Stomach (tissue), 9 donors: Measurements from ENCODE around the gene KHDC4. TPM values are rescaled to one million over a fixed set of nuclear protein-coding genes. Genes with fewer than 3 reads are reported as not detected.

Experiments used
- DNase-seq, 2 donors: peaks; one replicate each; pipeline versions ENCODE4 v3.0.0 to v3.0.0-alpha.2; 2013 to 2019
- H3K27ac ChIP-seq, 5 donors: fragments of 200-600 bp in 4 of 5; sonication (generic) in 4 of 5; one replicate each; pipeline ENCODE4 v1.5.1; 2013 to 2019; ENCODE audit warnings: mild to moderate bottlenecking in 1 of 5, moderate library complexity in 1 of 5
- H3K27me3 ChIP-seq, 3 donors: fragments of 200-600 bp; sonication (generic); one replicate each; pipeline ENCODE4 v1.5.1; 2017 to 2019; ENCODE audit warnings: mixed run types in 1 of 3
- H3K36me3 ChIP-seq, 4 donors: fragments of 200-600 bp; sonication (generic); 1 replicate in 3 of 4; 2 replicates in 1 of 4; pipeline ENCODE4 v1.5.1; 2016 to 2019
- H3K4me1 ChIP-seq, 4 donors: fragments of 200-600 bp; sonication (generic); one replicate each; pipeline ENCODE4 v1.5.1; 2016 to 2019
- H3K4me3 ChIP-seq, 4 donors: fragments of 200-600 bp; sonication (generic) in 3 of 4; one replicate each; pipeline ENCODE4 v1.5.1; 2016 to 2019; ENCODE audit warnings: mild to moderate bottlenecking in 1 of 4
- H3K9me3 ChIP-seq, 4 donors: fragments of 200-600 bp; sonication (generic); one replicate each; pipeline ENCODE4 v1.5.1; 2016 to 2019
- EP300 ChIP-seq: sonication (generic); formaldehyde crosslinking; IDR thresholded peaks from one replicate; pipeline ENCODE4 v1.6.1; 2017; ENCODE audit warnings: antibody characterized with exemption
- POLR2A ChIP-seq, 4 donors: fragments of 450-650 bp; IDR thresholded peaks; one replicate each; pipeline ENCODE4 v1.6.1; 2016; ENCODE audit warnings: antibody characterized with exemption in 4 of 4, control low read depth in 2 of 4, mild to moderate bottlenecking in 1 of 4, moderate library complexity in 1 of 4
- POLR2AphosphoS5 ChIP-seq, 3 donors: sonication (generic); formaldehyde crosslinking; IDR thresholded peaks; one replicate each; pipeline ENCODE4 v1.6.1; 2016; ENCODE audit warnings: antibody characterized with exemption in 3 of 3
- WGBS, 5 donors: extraction: QIAGEN DNeasy Blood & Tissue Kit in 3 of 5; methylation state at CpG; one replicate each; pipeline versions ENCODE4 v1.1.5 to v1.1.7; 2013 to 2018; 5-methylcytosine and 5-hydroxymethylcytosine counted together
- intact Hi-C: fragments of 100-400 bp; cut with DNase I; formaldehyde crosslinking; loops from one replicate; pipeline ENCODE4 v1.15.1; 2023; ENCODE audit warnings: low total_unique reads
- polyA plus RNA-seq, 3 donors: library from polyadenylated mRNA; stranded (reverse); fragments of 200-250 nt; gene quantifications; one replicate each; pipeline ENCODE4 v1.2.3, GENCODE V29; 2013
- total RNA-seq, 5 donors: library from RNA; depleted of rRNA; stranded (reverse); fragments of >200 nt; gene quantifications; one replicate each; pipeline versions ENCODE4 v1.1.0 to v1.2.3, GENCODE V29; 2014 to 2016
- TF ChIP-seq, protein P1 (sequence below), 7 experiments: fragments of 450-650 bp in 4 of 7; fragments of 200-600 bp in 3 of 7; sonication (generic) in 3 of 7; IDR thresholded peaks; one replicate each; pipeline ENCODE4 v1.5.1; 2016 to 2019; ENCODE audit warnings: antibody characterized with exemption in 7 of 7, control low read depth in 2 of 7, mild to moderate bottlenecking in 1 of 7
- donor health status: healthy with polysubstance abuse.
- donor health status: Bipolar disorder and iron deficiency.
- donor health status: healthy.

KHDC4 gene
- total and polyA plus RNA-seq, 8 donors: 4.9 to 126 (median 57.5) TPM

DNA sequence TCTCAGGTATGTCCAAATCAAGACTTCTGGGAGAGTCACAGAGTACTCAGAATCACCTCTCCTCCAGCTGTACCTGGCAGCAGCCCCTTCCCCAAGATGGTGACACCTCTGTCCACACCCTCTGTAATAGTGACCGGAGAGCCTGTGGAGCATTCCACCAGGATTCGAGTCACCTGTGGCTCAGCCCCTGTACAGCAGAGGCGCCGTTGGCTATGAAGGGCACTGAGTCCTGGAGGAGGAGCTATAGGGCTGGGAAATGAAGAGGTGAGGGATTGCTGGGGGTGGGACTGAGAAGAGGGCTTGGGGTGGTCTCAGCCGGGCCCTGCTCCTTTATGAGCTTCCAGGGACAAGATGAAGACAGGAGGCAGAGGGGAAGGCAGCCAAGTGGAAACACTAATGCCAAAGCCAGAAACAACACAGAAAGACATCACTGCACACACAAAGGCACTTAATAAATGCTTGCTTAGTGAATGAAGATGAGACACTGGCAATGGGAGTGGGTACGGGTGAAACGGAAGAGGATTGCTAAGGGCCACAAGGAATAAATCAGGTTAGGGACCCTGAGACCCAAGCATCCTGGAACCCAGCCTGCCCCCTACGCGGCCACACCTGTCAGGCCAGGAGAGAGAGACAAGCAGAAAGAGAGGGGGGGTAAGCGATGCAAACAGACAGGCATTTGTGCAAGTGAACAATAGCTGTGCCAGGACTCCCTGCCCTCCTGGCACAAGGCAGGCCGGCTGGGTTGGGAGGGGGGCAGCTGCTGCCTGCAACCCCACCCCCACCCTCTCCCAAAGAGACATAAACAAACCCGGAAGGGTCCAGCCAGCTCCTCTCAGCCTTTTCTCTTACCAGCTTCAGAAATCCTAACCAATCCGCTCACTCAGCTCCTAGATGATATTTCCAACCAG is 40.2 kb upstream of the KHDC4 start:
- Histone ChIP-seq H3K27ac (peak overlapping the region; percentile 35 to 98 (median 93)), H3K36me3 (peaks cover 0 to 26% (median 8%) of the 10 kb centered on the region in 4 donors), H3K9me3 (no peaks in the 10 kb centered on the region), H3K4me3 (peak overlapping the region; percentile 68 to 90 (median 72)), H3K4me1 (peaks cover 81 to 92% (median 89%) of the 10 kb centered on the region in 4 donors), H3K27me3 (no peaks in the 10 kb centered on the region)
- intact Hi-C loops: no loop called here
- 29 to 41% (median 35%) methylated on average over 12 to 13 of the region's 13 CpGs for WGBS, 5 donors
- no peak for DNase-seq
- TF ChIP-seq EP300 (no peak), POLR2A (IDR thresholded peaks at IDR 0.05) (no peak), POLR2AphosphoS5 (IDR thresholded peaks at IDR 0.05) (no peak)
- TF ChIP-seq, protein P1, sequence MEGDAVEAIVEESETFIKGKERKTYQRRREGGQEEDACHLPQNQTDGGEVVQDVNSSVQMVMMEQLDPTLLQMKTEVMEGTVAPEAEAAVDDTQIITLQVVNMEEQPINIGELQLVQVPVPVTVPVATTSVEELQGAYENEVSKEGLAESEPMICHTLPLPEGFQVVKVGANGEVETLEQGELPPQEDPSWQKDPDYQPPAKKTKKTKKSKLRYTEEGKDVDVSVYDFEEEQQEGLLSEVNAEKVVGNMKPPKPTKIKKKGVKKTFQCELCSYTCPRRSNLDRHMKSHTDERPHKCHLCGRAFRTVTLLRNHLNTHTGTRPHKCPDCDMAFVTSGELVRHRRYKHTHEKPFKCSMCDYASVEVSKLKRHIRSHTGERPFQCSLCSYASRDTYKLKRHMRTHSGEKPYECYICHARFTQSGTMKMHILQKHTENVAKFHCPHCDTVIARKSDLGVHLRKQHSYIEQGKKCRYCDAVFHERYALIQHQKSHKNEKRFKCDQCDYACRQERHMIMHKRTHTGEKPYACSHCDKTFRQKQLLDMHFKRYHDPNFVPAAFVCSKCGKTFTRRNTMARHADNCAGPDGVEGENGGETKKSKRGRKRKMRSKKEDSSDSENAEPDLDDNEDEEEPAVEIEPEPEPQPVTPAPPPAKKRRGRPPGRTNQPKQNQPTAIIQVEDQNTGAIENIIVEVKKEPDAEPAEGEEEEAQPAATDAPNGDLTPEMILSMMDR (IDR thresholded peaks at IDR 0.05): no peak

GRCh38 chr1:155973723-155974122 is 39.5 kb upstream of the KHDC4 start:
- TF ChIP-seq POLR2A (IDR thresholded peaks at IDR 0.05) (no peak), EP300 (no peak)
- TF ChIP-seq, protein P1 (IDR thresholded peaks at IDR 0.05): no peak
- no peaks in the 10 kb centered on the region for H3K27me3 ChIP-seq
- peaks cover 81 to 92% (median 89%) of the 10 kb centered on the region in 4 donors for H3K4me1 ChIP-seq
- intact Hi-C loops: no loop called here
- no peak for DNase-seq
- H3K36me3 ChIP-seq: peaks cover 6 to 34% (median 16%) of the 10 kb centered on the region in 4 donors
- no peak overlapping the region for H3K4me3 ChIP-seq
- peak overlapping the region in 4 of 5 donors; percentile 91 to 98 (median 94) for H3K27ac ChIP-seq
- WGBS, 5 donors: 75 to 96% (median 78%) methylated on average over 3 of the region's 3 CpGs
- H3K9me3 ChIP-seq: no peaks in the 10 kb centered on the region

DNA sequence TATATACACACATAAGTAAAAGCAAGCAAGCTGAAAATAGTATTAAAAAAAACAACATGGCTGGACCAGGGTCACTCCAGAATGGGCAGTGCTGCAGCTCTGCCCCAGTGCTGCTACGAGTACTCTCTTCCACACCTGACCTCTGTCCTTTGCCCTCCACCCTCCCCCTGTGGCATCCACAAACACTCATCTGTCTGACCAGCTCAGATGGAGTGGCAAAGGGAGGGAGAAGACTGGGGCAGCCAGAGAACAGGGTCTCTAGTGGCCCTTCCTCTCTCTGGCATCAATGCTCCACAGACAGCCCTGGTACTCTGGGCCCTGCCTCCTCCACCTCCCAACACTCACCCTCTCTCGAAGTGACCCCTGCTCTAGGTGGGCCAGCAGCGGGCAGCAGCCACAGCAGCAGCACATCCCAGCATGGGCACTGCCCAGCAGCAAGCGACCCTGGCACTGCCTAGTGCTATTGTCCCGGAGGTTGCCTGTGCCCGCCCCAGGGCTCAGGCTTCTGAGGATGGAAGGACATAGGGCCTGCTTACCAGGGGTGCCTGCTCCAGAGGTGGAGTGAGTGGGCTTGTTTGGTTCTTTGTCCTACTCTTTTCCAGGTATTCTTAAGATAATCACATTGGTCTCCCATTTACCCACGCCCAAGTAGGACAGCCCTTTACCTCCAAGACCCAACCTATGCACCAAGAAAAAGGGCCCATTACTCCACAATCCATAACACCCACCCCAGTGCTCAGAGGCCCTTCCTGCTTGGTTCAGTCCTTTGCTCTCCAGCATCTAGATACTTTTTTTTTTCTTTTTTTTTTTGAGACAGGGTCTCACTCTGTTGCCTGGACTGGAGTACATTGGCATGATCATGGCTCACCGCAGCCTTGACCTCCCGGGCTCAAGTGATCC is 37.9 kb upstream of the KHDC4 start:
- no peak for DNase-seq
- Histone ChIP-seq H3K9me3 (no peaks in the 10 kb centered on the region), H3K27me3 (no peaks in the 10 kb centered on the region), H3K4me1 (peaks cover 92 to 100% (median 100%) of the 10 kb centered on the region in 4 donors), H3K27ac (peak overlapping the region in 3 of 5 donors; percentile 81 to 98 (median 93)), H3K36me3 (peaks cover 8 to 45% (median 29%) of the 10 kb centered on the region in 4 donors), H3K4me3 (no peak overlapping the region)
- intact Hi-C loops: no loop called here
- 79 to 85% (median 84%) methylated on average over 8 to 9 of the region's 9 CpGs for WGBS, 5 donors
- no peak for TF ChIP-seq POLR2A (IDR thresholded peaks at IDR 0.05)
- TF ChIP-seq, protein P1 (IDR thresholded peaks at IDR 0.05): no peak
- TF ChIP-seq POLR2AphosphoS5 (IDR thresholded peaks at IDR 0.05): no peak
- TF ChIP-seq EP300: no peak

GRCh38 chr1:155970531-155971167 is 36.4 kb upstream of the KHDC4 start:
- peak; percentile 51 to 56 for DNase-seq
- H3K27me3 ChIP-seq: no peaks in the 10 kb centered on the region
- H3K4me3 ChIP-seq: no peak overlapping the region
- intact Hi-C loops: no loop called here
- WGBS, 5 donors: 42 to 71% (median 50%) methylated on average over 11 of the region's 11 CpGs
- H3K9me3 ChIP-seq: no peaks in the 10 kb centered on the region
- H3K36me3 ChIP-seq: peaks cover 22 to 60% (median 44%) of the 10 kb centered on the region in 4 donors
- H3K27ac ChIP-seq: peak overlapping the region; percentile 5 to 98 (median 81)
- peaks cover 81 to 100% (median 93%) of the 10 kb centered on the region in 4 donors for H3K4me1 ChIP-seq
- TF ChIP-seq POLR2A (IDR thresholded peaks at IDR 0.05) (no peak), POLR2AphosphoS5 (IDR thresholded peaks at IDR 0.05) (peak in 1 of 3 donors; percentile 7)
